ENCODE data around the gene MBD3L4.

DNA sequence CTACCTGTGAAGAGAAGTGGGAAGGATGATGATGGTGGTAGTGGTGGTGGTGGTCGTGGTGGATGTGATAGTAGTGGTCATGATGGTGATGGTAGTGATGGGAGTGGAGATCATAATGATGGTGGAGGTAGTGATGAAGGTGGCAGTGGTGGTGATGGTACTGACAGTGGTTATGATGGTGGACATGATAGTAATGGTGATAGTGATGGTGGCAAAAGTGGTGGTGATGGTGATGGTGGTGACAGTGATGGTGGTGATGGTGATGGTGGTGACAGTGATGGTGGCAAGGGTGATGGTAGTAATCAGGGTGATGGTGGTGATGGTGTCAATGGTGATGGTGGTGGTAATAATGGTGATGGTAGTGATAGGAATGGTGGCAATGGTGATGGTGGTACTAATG is 44.9 kb downstream of the MBD3L4 start:
- TF ChIP-seq, protein P1, sequence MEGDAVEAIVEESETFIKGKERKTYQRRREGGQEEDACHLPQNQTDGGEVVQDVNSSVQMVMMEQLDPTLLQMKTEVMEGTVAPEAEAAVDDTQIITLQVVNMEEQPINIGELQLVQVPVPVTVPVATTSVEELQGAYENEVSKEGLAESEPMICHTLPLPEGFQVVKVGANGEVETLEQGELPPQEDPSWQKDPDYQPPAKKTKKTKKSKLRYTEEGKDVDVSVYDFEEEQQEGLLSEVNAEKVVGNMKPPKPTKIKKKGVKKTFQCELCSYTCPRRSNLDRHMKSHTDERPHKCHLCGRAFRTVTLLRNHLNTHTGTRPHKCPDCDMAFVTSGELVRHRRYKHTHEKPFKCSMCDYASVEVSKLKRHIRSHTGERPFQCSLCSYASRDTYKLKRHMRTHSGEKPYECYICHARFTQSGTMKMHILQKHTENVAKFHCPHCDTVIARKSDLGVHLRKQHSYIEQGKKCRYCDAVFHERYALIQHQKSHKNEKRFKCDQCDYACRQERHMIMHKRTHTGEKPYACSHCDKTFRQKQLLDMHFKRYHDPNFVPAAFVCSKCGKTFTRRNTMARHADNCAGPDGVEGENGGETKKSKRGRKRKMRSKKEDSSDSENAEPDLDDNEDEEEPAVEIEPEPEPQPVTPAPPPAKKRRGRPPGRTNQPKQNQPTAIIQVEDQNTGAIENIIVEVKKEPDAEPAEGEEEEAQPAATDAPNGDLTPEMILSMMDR (IDR thresholded peaks at IDR 0.05; ENCODE audit: insufficient read depth, low read length, poor library complexity, severe bottlenecking) = no peak
- TF ChIP-seq EZH2phosphoT487 (conservative IDR thresholded peaks at IDR 0.05; ENCODE audit: low read length) = no peak
